ENCODE measurements around the gene MAGEC1. TPM values are rescaled to one million over a fixed set of nuclear protein-coding genes. Genes with fewer than 3 reads are reported as not detected.

MAGEC1 gene
- polyA plus RNA-seq, 1 of the 3 experiments (the other 2 are of a cell fraction): 22.2 TPM

DNA sequence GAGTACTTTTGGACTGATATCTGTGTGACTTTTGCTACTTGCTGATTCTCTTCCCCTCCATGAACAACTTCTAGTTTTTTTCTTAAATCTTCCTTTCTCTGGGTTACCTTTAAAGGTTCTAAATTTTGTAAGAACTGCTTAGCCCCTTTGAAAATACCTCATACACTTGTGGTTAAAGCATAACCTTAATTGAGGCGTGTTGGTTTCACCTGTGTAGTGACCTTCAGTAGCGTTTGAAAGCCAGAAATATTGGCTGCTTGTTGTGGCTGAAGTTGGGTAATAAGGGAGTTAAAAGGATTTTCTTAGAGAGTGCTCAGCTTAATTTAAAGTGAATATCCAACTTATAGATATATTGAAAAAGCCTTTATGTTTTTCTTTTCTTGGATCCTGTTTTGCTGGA is 32.0 kb downstream of the MAGEC1 start:
- Histone ChIP-seq H3K9me3 (no peaks in the 10 kb centered on the region), H3K4me1 (ENCODE audit: control insufficient read depth in 1 of 2, insufficient read depth in 2 of 2, low read depth in 1 of 2, low read length in 1 of 2) (no peaks in the 10 kb centered on the region), H3K27me3 (ENCODE audit: insufficient read depth) (no peaks in the 10 kb centered on the region), H3K79me2 (ENCODE audit: insufficient read depth) (no peaks in the 10 kb centered on the region), H4K20me1 (ENCODE audit: insufficient read depth) (no peaks in the 10 kb centered on the region), H3K9ac (no peak overlapping the region), H3K9me2 (no peaks in the 10 kb centered on the region; the same call in 1 of the 2 replicates), H3F3A (replicated peaks; ENCODE audit: insufficient read depth) (no peaks in the 10 kb centered on the region), H2AFZ (ENCODE audit: low read depth) (no peak overlapping the region), H3K36me3 (replicated peaks in 1 of 2; ENCODE audit: control insufficient read depth in 1 of 2, insufficient read depth in 2 of 2, low read length in 1 of 2) (no peaks in the 10 kb centered on the region), H3K4me3 (ENCODE audit: low read depth in 2 of 2, low read length in 1 of 2) (no peak overlapping the region), H3K27ac (ENCODE audit: low read depth in 2 of 2, low read length in 1 of 2) (no peak overlapping the region), H3K4me2 (no peak overlapping the region)
- DNase-seq: no peak
- ChIA-PET CTCF (no interaction called here), POLR2A (no interaction called here)
- 32% methylated on average over 2 of the region's 2 CpGs for WGBS (ENCODE audit: low lambda C conversion rate)
- TF ChIP-seq CTCF (IDR thresholded peaks at IDR 0.05) (no peak), NFIC (IDR thresholded peaks at IDR 0.05; ENCODE audit: borderline replicate concordance) (no peak), TCF12 (IDR thresholded peaks at IDR 0.05) (no peak), ELF1 (IDR thresholded peaks at IDR 0.05) (no peak)
- TF ChIP-seq, protein P1, sequence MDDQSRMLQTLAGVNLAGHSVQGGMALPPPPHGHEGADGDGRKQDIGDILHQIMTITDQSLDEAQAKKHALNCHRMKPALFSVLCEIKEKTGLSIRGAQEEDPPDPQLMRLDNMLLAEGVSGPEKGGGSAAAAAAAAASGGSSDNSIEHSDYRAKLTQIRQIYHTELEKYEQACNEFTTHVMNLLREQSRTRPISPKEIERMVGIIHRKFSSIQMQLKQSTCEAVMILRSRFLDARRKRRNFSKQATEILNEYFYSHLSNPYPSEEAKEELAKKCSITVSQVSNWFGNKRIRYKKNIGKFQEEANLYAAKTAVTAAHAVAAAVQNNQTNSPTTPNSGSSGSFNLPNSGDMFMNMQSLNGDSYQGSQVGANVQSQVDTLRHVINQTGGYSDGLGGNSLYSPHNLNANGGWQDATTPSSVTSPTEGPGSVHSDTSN (IDR thresholded peaks at IDR 0.05): no peak

DNA sequence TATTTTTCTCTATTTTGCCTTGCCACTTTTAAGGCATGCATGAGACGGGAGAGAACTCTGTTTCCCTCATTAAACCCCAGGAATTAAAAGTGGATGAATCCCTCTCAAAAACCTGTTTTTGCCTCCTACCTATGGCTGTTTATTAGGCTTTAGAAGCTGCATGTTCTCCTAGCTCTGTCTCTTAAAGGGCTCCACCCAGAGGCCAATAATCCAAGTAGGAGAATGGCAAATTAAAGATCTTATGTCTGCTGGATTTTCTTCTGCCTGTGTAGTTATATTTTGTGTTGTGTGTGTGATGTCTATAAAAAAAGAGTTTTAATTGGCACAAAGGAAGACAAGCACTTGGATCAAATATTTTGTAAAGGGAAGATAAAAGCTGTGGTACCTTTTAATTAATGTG is 32.4 kb downstream of the MAGEC1 start:
- no peaks in the 10 kb centered on the region for H3F3A ChIP-seq (replicated peaks; ENCODE audit: insufficient read depth)
- ChIA-PET POLR2A (no interaction called here), CTCF (no interaction called here)
- H3K27ac ChIP-seq (ENCODE audit: low read depth in 2 of 2, low read length in 1 of 2): no peak overlapping the region
- no peak overlapping the region for H3K9ac ChIP-seq
- H4K20me1 ChIP-seq (ENCODE audit: insufficient read depth): no peaks in the 10 kb centered on the region
- 22% methylated on average over 1 of the region's 1 CpG for WGBS (ENCODE audit: low lambda C conversion rate)
- H3K4me2 ChIP-seq: no peak overlapping the region
- H3K4me1 ChIP-seq (ENCODE audit: control insufficient read depth in 1 of 2, insufficient read depth in 2 of 2, low read depth in 1 of 2, low read length in 1 of 2): no peaks in the 10 kb centered on the region
- no peak overlapping the region for H2AFZ ChIP-seq (ENCODE audit: low read depth)
- H3K9me3 ChIP-seq: no peaks in the 10 kb centered on the region
- H3K9me2 ChIP-seq: no peaks in the 10 kb centered on the region; the same call in 1 of the 2 replicates
- H3K27me3 ChIP-seq (ENCODE audit: insufficient read depth): no peaks in the 10 kb centered on the region
- H3K36me3 ChIP-seq (replicated peaks in 1 of 2; ENCODE audit: control insufficient read depth in 1 of 2, insufficient read depth in 2 of 2, low read length in 1 of 2): no peaks in the 10 kb centered on the region
- H3K79me2 ChIP-seq (ENCODE audit: insufficient read depth): no peaks in the 10 kb centered on the region
- no peak for DNase-seq
- H3K4me3 ChIP-seq (ENCODE audit: low read depth in 2 of 2, low read length in 1 of 2): no peak overlapping the region
- TF ChIP-seq MEF2A (IDR thresholded peaks at IDR 0.05; ENCODE audit: borderline replicate concordance, low read depth) (no peak), CTCF (IDR thresholded peaks at IDR 0.05) (peak; percentile 39), TCF12 (IDR thresholded peaks at IDR 0.05) (no peak), GABPA (IDR thresholded peaks at IDR 0.05; ENCODE audit: low read depth) (no peak), NFIC (IDR thresholded peaks at IDR 0.05; ENCODE audit: borderline replicate concordance) (no peak), FOXM1 (IDR thresholded peaks at IDR 0.05; ENCODE audit: low read depth) (no peak), FOXJ3 (CRISPR knock-in tag; IDR thresholded peaks at IDR 0.05) (no peak), RCOR1 (IDR thresholded peaks at IDR 0.05; ENCODE audit: low read length) (no peak)

Data from SK-N-SH (cell line).